Hepatocyte (in vitro differentiated cells): ENCODE measurements around the gene ANO10. TPM values are rescaled to one million over a fixed set of nuclear protein-coding genes. Genes with fewer than 3 reads are reported as not detected.

Experiments
- DNase-seq: peaks from one replicate; pipeline ENCODE4 v3.0.0-alpha.2; 2016; ENCODE audit warnings: low spot score
- H2AFZ ChIP-seq: fragments of 200-600 bp; sonication (generic); 2 replicates; pipeline ENCODE4 v1.6.0; 2016; ENCODE audit warnings: antibody characterized with exemption, mild to moderate bottlenecking
- H3K27ac ChIP-seq: fragments of 200-600 bp; sonication (generic); 2 replicates; pipeline ENCODE4 v1.5.1; 2016; ENCODE audit warnings: mild to moderate bottlenecking
- H3K27me3 ChIP-seq: fragments of 200-600 bp; sonication (generic); 2 replicates; pipeline ENCODE4 v1.6.1; 2016
- H3K36me3 ChIP-seq: fragments of 200-600 bp; sonication (generic); replicated peaks from 2 replicates; pipeline ENCODE4 v1.5.1; 2016; ENCODE audit warnings: low read depth; ENCODE audit not compliant: insufficient read depth
- H3K4me1 ChIP-seq: fragments of 200-600 bp; sonication (generic); 2 replicates; pipeline ENCODE4 v1.5.1; 2016; ENCODE audit warnings: mild to moderate bottlenecking, moderate library complexity; ENCODE audit not compliant: insufficient read depth
- H3K4me2 ChIP-seq: fragments of 200-600 bp; sonication (generic); 2 replicates; pipeline ENCODE4 v1.6.0; 2016
- H3K4me3 ChIP-seq: fragments of 200-600 bp; sonication (generic); 2 replicates; pipeline ENCODE4 v1.5.1; 2016; ENCODE audit warnings: mild to moderate bottlenecking
- H3K79me2 ChIP-seq: fragments of 200-600 bp; sonication (generic); 2 replicates; pipeline ENCODE4 v1.6.0; 2017; ENCODE audit warnings: mild to moderate bottlenecking
- H3K9me2 ChIP-seq: fragments of 200-600 bp; sonication (generic); replicated peaks from 2 replicates; pipeline ENCODE4 v1.6.0; 2017; ENCODE audit warnings: mild to moderate bottlenecking; ENCODE audit not compliant: insufficient read depth
- H3K9me3 ChIP-seq: fragments of 200-600 bp; sonication (generic); 2 replicates; pipeline ENCODE4 v1.5.1; 2016; ENCODE audit warnings: low read depth, mild to moderate bottlenecking
- H4K20me1 ChIP-seq: fragments of 200-600 bp; sonication (generic); 2 replicates; pipeline ENCODE4 v1.6.0; 2016; ENCODE audit warnings: mild to moderate bottlenecking; ENCODE audit not compliant: insufficient read depth, poor library complexity, severe bottlenecking
- CTCF ChIP-seq: fragments of 200-600 bp; sonication (generic); IDR thresholded peaks from 2 replicates; pipeline ENCODE4 v1.5.1; 2016; ENCODE audit warnings: antibody characterized with exemption, mild to moderate bottlenecking; ENCODE audit not compliant: poor library complexity
- EZH2 ChIP-seq: fragments of 200-600 bp; sonication (generic); IDR thresholded peaks from 2 replicates; pipeline ENCODE4 v1.6.1; 2016; ENCODE audit warnings: antibody characterized with exemption, mild to moderate bottlenecking, borderline replicate concordance
- EZH2phosphoT487 ChIP-seq: fragments of 200-600 bp; sonication (generic); IDR thresholded peaks from one replicate; pipeline ENCODE4 v1.6.1; 2018; ENCODE audit warnings: antibody characterized with exemption, mild to moderate bottlenecking, low read depth, moderate library complexity; ENCODE audit not compliant: unreplicated experiment, severe bottlenecking
- WGBS: methylation state at CpG from one replicate; pipeline ENCODE4 v1.1.6; 2016; ENCODE audit warnings: low lambda C conversion rate; ENCODE audit errors: missing lambda C conversion rate; 5-methylcytosine and 5-hydroxymethylcytosine counted together
- polyA plus RNA-seq: library from polyadenylated mRNA; unstranded; fragments of >200 nt; fragmentation: Nextera tagmentation; extraction: Ambion mirVana; gene quantifications from 2 replicates; pipeline ENCODE4 v1.2.1, GENCODE V29; 2016
- total RNA-seq: library from RNA; depleted of rRNA; stranded (reverse); fragments of >200 nt; gene quantifications from 2 replicates; pipeline ENCODE4 v1.2.3, GENCODE V29; 2014

Gene ANO10
- total and polyA plus RNA-seq, 2 experiments from 2014 or later: 28.5 to 33.5 TPM

DNA sequence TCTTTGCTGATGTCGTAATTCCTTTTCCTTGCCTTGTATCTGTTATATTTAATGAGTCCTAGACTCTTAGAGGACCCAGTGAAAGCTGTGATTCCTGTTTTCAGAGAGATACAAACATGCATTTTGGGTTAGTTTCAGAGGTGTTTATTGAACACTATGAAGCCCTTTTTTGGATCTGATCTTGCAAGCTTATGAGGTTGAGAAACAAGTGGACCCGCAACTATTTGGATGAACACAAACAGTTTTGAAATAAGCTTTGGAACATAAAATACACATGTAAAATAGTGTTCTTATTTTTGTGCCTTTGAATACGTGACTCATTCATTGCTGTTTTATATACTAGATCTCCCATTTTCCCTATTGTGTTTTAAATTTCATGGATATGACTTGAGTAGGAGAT lies 302.0 kb downstream of the ANO10 start:
- 96% methylated on average over 3 of the region's 3 CpGs for WGBS
- H3K27me3 ChIP-seq: no peaks in the 10 kb centered on the region
- no peaks in the 10 kb centered on the region for H3K36me3 ChIP-seq
- no peak overlapping the region for H3K27ac ChIP-seq
- H3K79me2 ChIP-seq: peaks cover 81% of the 10 kb centered on the region
- TF ChIP-seq CTCF: no peak
- no peak for TF ChIP-seq EZH2phosphoT487
- TF ChIP-seq EZH2: no peak
- no peak overlapping the region for H2AFZ ChIP-seq
- no peaks in the 10 kb centered on the region for H3K9me2 ChIP-seq
- no peaks in the 10 kb centered on the region for H3K9me3 ChIP-seq
- peaks cover 3% of the 10 kb centered on the region for H4K20me1 ChIP-seq
- H3K4me3 ChIP-seq: no peak overlapping the region
- H3K4me2 ChIP-seq: no peak overlapping the region
- peaks cover 4% of the 10 kb centered on the region for H3K4me1 ChIP-seq
- no peak for DNase-seq

- Histone ChIP-seq H3K36me3 (no peaks in the 10 kb centered on the region), H3K9me2 (no peaks in the 10 kb centered on the region), H3K79me2 (peaks cover 81% of the 10 kb centered on the region), H3K4me2 (no peak overlapping the region), H4K20me1 (peaks cover 3% of the 10 kb centered on the region), H3K27ac (no peak overlapping the region), H3K4me1 (peaks cover 4% of the 10 kb centered on the region), H3K4me3 (no peak overlapping the region), H3K27me3 (no peaks in the 10 kb centered on the region), H3K9me3 (no peaks in the 10 kb centered on the region), H2AFZ (no peak overlapping the region)
- DNase-seq: no peak
- TF ChIP-seq CTCF (no peak), EZH2phosphoT487 (no peak), EZH2 (no peak)
- 93% methylated on average over 6 of the region's 6 CpGs for WGBS
These were observed 302.4 kb downstream of the ANO10 start for GRCh38 chr3:43319376-43319775.

- no peak overlapping the region for H3K27ac ChIP-seq
- no peak for DNase-seq
- WGBS: 84% methylated on average over 8 of the region's 8 CpGs
These were observed 304.1 kb downstream of the ANO10 start for GRCh38 chr3:43317461-43318316.

More at GRCh38 chr3:43317461-43318316, 304.1 kb downstream of the ANO10 start:
- TF ChIP-seq EZH2phosphoT487 (no peak), EZH2 (no peak), CTCF (no peak)
- H4K20me1 ChIP-seq: peaks cover 4% of the 10 kb centered on the region
- H3K4me3 ChIP-seq: no peak overlapping the region
- no peak overlapping the region for H3K4me2 ChIP-seq
- H3K36me3 ChIP-seq: no peaks in the 10 kb centered on the region
- peaks cover 4% of the 10 kb centered on the region for H3K4me1 ChIP-seq
- no peaks in the 10 kb centered on the region for H3K27me3 ChIP-seq
- H3K79me2 ChIP-seq: peaks cover 75% of the 10 kb centered on the region
- no peaks in the 10 kb centered on the region for H3K9me2 ChIP-seq
- H3K9me3 ChIP-seq: no peaks in the 10 kb centered on the region
- no peak overlapping the region for H2AFZ ChIP-seq
